H9 (cell line): ENCODE data around the gene RNGTT. TPM values are rescaled to one million over a fixed set of nuclear protein-coding genes. Genes with fewer than 3 reads are reported as not detected.

Experiments
- DNase-seq: peaks from one replicate; pipeline ENCODE4 v3.0.0-alpha.2; 2017
- H2AFZ ChIP-seq: one replicate; pipeline ENCODE4 v1.6.1; 2013; ENCODE audit warnings: mild to moderate bottlenecking, low read length, control low read depth, moderate library complexity
- H2AK5ac ChIP-seq: 2 replicates; pipeline ENCODE4 v1.6.1; 2013; ENCODE audit warnings: low read length, control low read depth, mixed read lengths; ENCODE audit not compliant: insufficient read length
- H2BK120ac ChIP-seq: one replicate; pipeline ENCODE4 v1.6.1; 2013; ENCODE audit warnings: low read depth, mild to moderate bottlenecking, low read length, control low read depth, inconsistent platforms; ENCODE audit not compliant: poor library complexity, severe bottlenecking
- H2BK12ac ChIP-seq: 2 replicates; pipeline ENCODE4 v1.6.1; 2013; ENCODE audit warnings: low read length, control low read depth, mixed read lengths, low read depth; ENCODE audit not compliant: insufficient read length
- H2BK15ac ChIP-seq: 2 replicates; pipeline ENCODE4 v1.6.1; 2013; ENCODE audit warnings: low read depth, low read length, control low read depth
- H2BK20ac ChIP-seq: one replicate; pipeline ENCODE4 v1.6.1; 2013; ENCODE audit warnings: low read depth, mild to moderate bottlenecking, low read length, control low read depth, inconsistent platforms; ENCODE audit not compliant: poor library complexity, severe bottlenecking
- H2BK5ac ChIP-seq: 2 replicates; pipeline ENCODE4 v1.6.1; 2013; ENCODE audit warnings: low read length, control low read depth, mixed read lengths; ENCODE audit not compliant: insufficient read length
- H3K14ac ChIP-seq: 2 replicates; pipeline ENCODE4 v1.6.1; 2013; ENCODE audit warnings: low read length, control low read depth; ENCODE audit not compliant: insufficient read depth
- H3K18ac ChIP-seq: 2 replicates; pipeline ENCODE4 v1.6.1; 2013; ENCODE audit warnings: low read depth, mild to moderate bottlenecking, mixed read lengths, low read length, control low read depth; ENCODE audit not compliant: insufficient read length
- H3K23ac ChIP-seq: 2 replicates; pipeline ENCODE4 v1.6.1; 2013; ENCODE audit warnings: low read length, control low read depth, mixed read lengths, low read depth; ENCODE audit not compliant: insufficient read length
- H3K23me2 ChIP-seq: 2 replicates; pipeline ENCODE4 v1.6.1; 2013; ENCODE audit warnings: low read depth, mild to moderate bottlenecking, mixed read lengths, low read length, control low read depth; ENCODE audit not compliant: insufficient read length, poor library complexity, severe bottlenecking
- H3K27ac ChIP-seq: 2 replicates; pipeline ENCODE4 v1.5.1; 2013; ENCODE audit warnings: low read length, control low read depth, mixed read lengths, low read depth; ENCODE audit not compliant: insufficient read length
- H3K27me3 ChIP-seq: 2 replicates; pipeline ENCODE4 v1.6.1; 2013; ENCODE audit warnings: low read length, control low read depth, inconsistent platforms; ENCODE audit not compliant: insufficient read depth
- H3K4ac ChIP-seq: 2 replicates; pipeline ENCODE4 v1.6.1; 2013; ENCODE audit warnings: low read depth, mild to moderate bottlenecking, control low read depth, inconsistent platforms, low read length, moderate library complexity
- H3K4me1 ChIP-seq: 2 replicates; pipeline ENCODE4 v1.6.1; 2013; ENCODE audit warnings: low read length, control low read depth, inconsistent platforms; ENCODE audit not compliant: insufficient read depth
- H3K4me2 ChIP-seq: 2 replicates; pipeline ENCODE4 v1.6.1; 2013; ENCODE audit warnings: low read length, control low read depth, mixed read lengths; ENCODE audit not compliant: insufficient read length, insufficient read depth
- H3K56ac ChIP-seq: 2 replicates; pipeline ENCODE4 v1.6.1; 2013; ENCODE audit warnings: low read depth, mild to moderate bottlenecking, mixed read lengths, low read length, control low read depth; ENCODE audit not compliant: insufficient read length
- H3K79me1 ChIP-seq: 2 replicates; pipeline ENCODE4 v1.6.1; 2013; ENCODE audit warnings: low read depth, mild to moderate bottlenecking, moderate library complexity, low read length, control low read depth, inconsistent platforms; ENCODE audit not compliant: insufficient read depth, poor library complexity, severe bottlenecking
- H3K79me2 ChIP-seq: 2 replicates; pipeline ENCODE4 v1.6.1; 2013; ENCODE audit warnings: low read length, control low read depth, inconsistent platforms; ENCODE audit not compliant: insufficient read depth
- H3K9ac ChIP-seq: 2 replicates; pipeline ENCODE4 v1.6.1; 2013; ENCODE audit warnings: low read length, control low read depth, mixed read lengths; ENCODE audit not compliant: insufficient read length; ENCODE audit errors: extremely low read depth
- H3K9me3 ChIP-seq: one replicate; pipeline ENCODE4 v1.6.1; 2013; ENCODE audit warnings: low read depth, low read length, inconsistent platforms; ENCODE audit not compliant: control insufficient read depth
- H3T11ph ChIP-seq: one replicate; pipeline ENCODE4 v1.6.1; 2013; ENCODE audit warnings: mild to moderate bottlenecking, low read length, control low read depth, inconsistent platforms
- H4K20me1 ChIP-seq: one replicate; pipeline ENCODE4 v1.6.1; 2013; ENCODE audit not compliant: control insufficient read depth, insufficient read length, insufficient read depth
- H4K5ac ChIP-seq: 2 replicates; pipeline ENCODE4 v1.6.1; 2013; ENCODE audit warnings: low read depth, mild to moderate bottlenecking, mixed read lengths, low read length, control low read depth; ENCODE audit not compliant: insufficient read length
- H4K8ac ChIP-seq: replicated peaks from 2 replicates; pipeline ENCODE4 v1.6.1; 2013; ENCODE audit warnings: low read length, control low read depth, mixed read lengths, low read depth; ENCODE audit not compliant: insufficient read length
- H4K91ac ChIP-seq: 2 replicates; pipeline ENCODE4 v1.6.1; 2013; ENCODE audit warnings: low read depth, mild to moderate bottlenecking, moderate library complexity, mixed read lengths, low read length, control low read depth; ENCODE audit not compliant: insufficient read length
- H3K27ac Mint-ChIP-seq, 3 experiments: 2 replicates in 2 of 3; 3 replicates in 1 of 3; pipeline ENCODE4 v1.8.0; 2020 to 2021; ENCODE audit warnings: mixed read lengths in 3 of 3, mild to moderate bottlenecking in 1 of 3, moderate library complexity in 1 of 3
- H3K27me3 Mint-ChIP-seq: 2 replicates; pipeline ENCODE4 v1.8.0; 2021; ENCODE audit warnings: low read depth, mild to moderate bottlenecking, moderate library complexity, mixed read lengths
- H3K36me3 Mint-ChIP-seq, 3 experiments: 2 replicates in 2 of 3; 3 replicates in 1 of 3; pipeline ENCODE4 v1.8.0; 2020 to 2021; ENCODE audit warnings: low read depth in 3 of 3, mixed read lengths in 3 of 3; ENCODE audit not compliant: insufficient read depth in 1 of 3
- H3K4me1 Mint-ChIP-seq, 2 experiments: 2 replicates each; pipeline ENCODE4 v1.8.0; 2020; ENCODE audit warnings: mixed read lengths in 2 of 2
- H3K4me3 Mint-ChIP-seq, 2 experiments: 2 replicates in 1 of 2; 3 replicates in 1 of 2; pipeline ENCODE4 v1.8.0; 2020 to 2021; ENCODE audit warnings: mild to moderate bottlenecking in 2 of 2, mixed read lengths in 2 of 2, moderate library complexity in 1 of 2
- H3K9me3 Mint-ChIP-seq, 2 experiments: 2 replicates in 1 of 2; 3 replicates in 1 of 2; pipeline ENCODE4 v1.8.0; 2020; ENCODE audit warnings: mild to moderate bottlenecking in 2 of 2, mixed read lengths in 2 of 2, moderate library complexity in 1 of 2
- CTCF ChIP-seq: fragments of 200-600 bp; sonication (generic); conservative IDR thresholded peaks from 3 replicates; pipeline ENCODE4 v1.8.0; 2021; ENCODE audit warnings: antibody characterized with exemption, mild to moderate bottlenecking
- WGBS: extraction: QIAGEN DNeasy Blood & Tissue Kit; methylation state at CpG from one replicate; pipeline ENCODE4 v1.1.7; 2013; ENCODE audit warnings: missing lambda C conversion rate, low lambda C conversion rate, mixed read lengths; ENCODE audit not compliant: insufficient read length; ENCODE audit errors: extremely low coverage; 5-methylcytosine and 5-hydroxymethylcytosine counted together
- total RNA-seq: library from RNA; stranded (reverse); gene quantifications from 2 replicates; pipeline ENCODE4 v1.2.1, GENCODE V29; 2021

RNGTT gene
- total RNA-seq, 1 experiment from 2014 or later: 20.5 TPM

DNA sequence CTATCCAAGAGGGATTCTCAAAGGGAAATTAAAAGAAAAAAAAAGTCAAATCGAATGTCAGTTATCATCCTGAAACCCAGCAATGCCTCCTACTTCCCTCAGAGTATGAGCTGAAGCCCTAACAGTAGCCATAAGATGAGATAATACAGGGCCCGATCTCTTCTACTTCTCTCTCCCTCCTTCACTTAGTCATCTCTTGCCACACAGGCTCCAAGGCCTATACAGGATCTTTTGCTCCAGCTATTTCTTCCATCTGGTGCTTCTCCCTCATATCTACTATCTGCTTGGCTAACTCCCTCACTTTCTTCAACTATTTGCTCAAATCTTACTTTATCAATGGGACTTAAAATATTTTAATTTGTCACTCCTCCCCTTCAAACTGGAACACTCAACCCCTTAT, 215.3 kb downstream of the RNGTT start:
- Histone ChIP-seq H3K23ac (no peak overlapping the region), H2BK5ac (no peak overlapping the region), H3K79me1 (no peaks in the 10 kb centered on the region), H3K14ac (no peak overlapping the region), H3K9me3 (no peaks in the 10 kb centered on the region), H4K91ac (no peak overlapping the region), H4K5ac (no peak overlapping the region), H2BK120ac (no peak overlapping the region), H3K27me3 (no peaks in the 10 kb centered on the region), H2BK12ac (no peak overlapping the region), H2AFZ (no peak overlapping the region), H3K4me2 (no peak overlapping the region), H3K18ac (no peak overlapping the region), H3K79me2 (no peaks in the 10 kb centered on the region), H3K56ac (no peak overlapping the region), H3K27ac (no peak overlapping the region), H4K8ac (no peak overlapping the region), H4K20me1 (no peaks in the 10 kb centered on the region), H3T11ph (no peak overlapping the region), H2BK20ac (no peak overlapping the region), H3K23me2 (no peaks in the 10 kb centered on the region), H3K4me1 (no peaks in the 10 kb centered on the region), H3K9ac (no peak overlapping the region), H3K4ac (no peak overlapping the region), H2AK5ac (no peak overlapping the region), H2BK15ac (no peak overlapping the region)
- H3K27me3 Mint-ChIP-seq: no peaks in the 10 kb centered on the region
- no peak overlapping the region for H3K4me3 Mint-ChIP-seq
- no peaks in the 10 kb centered on the region for H3K9me3 Mint-ChIP-seq
- DNase-seq: no peak
- no CpG with 5 or more reads among the region's 2 CpGs for WGBS
- peak overlapping the region in 1 of 3 experiments; percentile 7; a peak in 1 of 7 replicates for H3K27ac Mint-ChIP-seq
- H3K4me1 Mint-ChIP-seq: peaks cover 3 to 6% of the 10 kb centered on the region in 2 experiments; a peak in 1 of 4 replicates
- no peaks in the 10 kb centered on the region for H3K36me3 Mint-ChIP-seq
- no peak for TF ChIP-seq CTCF
